Hepatocyte (in vitro differentiated cells): Measurements from ENCODE around the gene TTLL12.

Source experiments
- EZH2phosphoT487 ChIP-seq: fragments of 200-600 bp; sonication (generic); IDR thresholded peaks from one replicate; pipeline ENCODE4 v1.6.1; 2018; ENCODE audit warnings: antibody characterized with exemption, mild to moderate bottlenecking, low read depth, moderate library complexity; ENCODE audit not compliant: unreplicated experiment, severe bottlenecking
- TF ChIP-seq, protein P1 (sequence below): fragments of 200-600 bp; sonication (generic); IDR thresholded peaks from 2 replicates; pipeline ENCODE4 v1.5.1; 2016; ENCODE audit warnings: antibody characterized with exemption, mild to moderate bottlenecking; ENCODE audit not compliant: poor library complexity

DNA sequence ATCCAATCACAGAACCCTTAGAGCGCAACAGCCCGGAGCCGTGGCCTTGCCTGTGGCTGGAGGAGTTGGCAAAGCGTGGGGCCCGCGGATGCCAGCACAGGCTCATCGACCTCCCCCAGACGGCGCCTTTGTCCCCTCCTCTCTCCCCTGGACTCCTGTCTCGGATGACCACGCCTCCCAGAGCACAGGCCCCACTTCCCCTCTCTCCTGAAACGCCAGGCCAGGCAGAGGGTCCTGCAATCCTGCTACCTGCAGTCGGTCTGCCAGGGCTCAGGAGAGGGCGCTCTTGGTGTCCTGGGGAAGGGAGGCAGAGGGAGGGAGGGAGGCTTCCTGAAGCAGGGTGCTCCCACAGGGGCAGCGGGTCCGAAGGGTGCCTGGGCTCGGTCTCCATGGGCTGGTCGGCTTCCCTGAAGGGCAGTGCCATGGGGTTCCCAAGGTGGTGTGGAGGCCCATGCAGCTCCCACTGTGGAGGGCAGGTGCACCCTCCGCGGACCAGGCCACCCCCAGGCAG lies 16.6 kb upstream of the TTLL12 start:
- TF ChIP-seq, protein P1, sequence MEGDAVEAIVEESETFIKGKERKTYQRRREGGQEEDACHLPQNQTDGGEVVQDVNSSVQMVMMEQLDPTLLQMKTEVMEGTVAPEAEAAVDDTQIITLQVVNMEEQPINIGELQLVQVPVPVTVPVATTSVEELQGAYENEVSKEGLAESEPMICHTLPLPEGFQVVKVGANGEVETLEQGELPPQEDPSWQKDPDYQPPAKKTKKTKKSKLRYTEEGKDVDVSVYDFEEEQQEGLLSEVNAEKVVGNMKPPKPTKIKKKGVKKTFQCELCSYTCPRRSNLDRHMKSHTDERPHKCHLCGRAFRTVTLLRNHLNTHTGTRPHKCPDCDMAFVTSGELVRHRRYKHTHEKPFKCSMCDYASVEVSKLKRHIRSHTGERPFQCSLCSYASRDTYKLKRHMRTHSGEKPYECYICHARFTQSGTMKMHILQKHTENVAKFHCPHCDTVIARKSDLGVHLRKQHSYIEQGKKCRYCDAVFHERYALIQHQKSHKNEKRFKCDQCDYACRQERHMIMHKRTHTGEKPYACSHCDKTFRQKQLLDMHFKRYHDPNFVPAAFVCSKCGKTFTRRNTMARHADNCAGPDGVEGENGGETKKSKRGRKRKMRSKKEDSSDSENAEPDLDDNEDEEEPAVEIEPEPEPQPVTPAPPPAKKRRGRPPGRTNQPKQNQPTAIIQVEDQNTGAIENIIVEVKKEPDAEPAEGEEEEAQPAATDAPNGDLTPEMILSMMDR, result no peak
- TF ChIP-seq EZH2phosphoT487, result no peak
